ENCODE data around the gene ATP6V1E1. TPM values are rescaled to one million over a fixed set of nuclear protein-coding genes. Genes with fewer than 3 reads are reported as not detected.
"Not testable (repeated sequence)": the region's sequence is repeated elsewhere in the genome, so short reads cannot be mapped to it uniquely, and the experiment has no call there.

The ATP6V1E1 gene
- total RNA-seq, 4 donors from 2014 or later: 88.6 to 132 (median 119) TPM

GRCh38 chr22:17638432-17639246, 10.1 kb upstream of the ATP6V1E1 start, which contains the start of gene BCL2L13:
BCL2L13 (plus strand) TSS chr22:17638757; CDS start chr22:17655712, 16,955 bp downstream.
- WGBS, 2 donors: 0 to 1% methylated on average over 41 to 56 of the region's 70 CpGs
- peak; percentile 94 for DNase-seq
- Histone ChIP-seq H3K9me3 (no peaks in the 10 kb centered on the region), H3K27me3 (no peaks in the 10 kb centered on the region), H3K4me1 (peaks cover 12 to 24% of the 10 kb centered on the region in 2 donors), H3K27ac (peak within 1 kb of the TSS; percentile 92 to 99 (median 94)), H3K36me3 (no peaks in the 10 kb centered on the region), H3K4me3 (replicated peaks in 1 of 3) (peak within 1 kb of the TSS; percentile 56 to 79 (median 79))
- intact Hi-C loops (cut with DNase I): no loop called here
- TF ChIP-seq, protein P1, sequence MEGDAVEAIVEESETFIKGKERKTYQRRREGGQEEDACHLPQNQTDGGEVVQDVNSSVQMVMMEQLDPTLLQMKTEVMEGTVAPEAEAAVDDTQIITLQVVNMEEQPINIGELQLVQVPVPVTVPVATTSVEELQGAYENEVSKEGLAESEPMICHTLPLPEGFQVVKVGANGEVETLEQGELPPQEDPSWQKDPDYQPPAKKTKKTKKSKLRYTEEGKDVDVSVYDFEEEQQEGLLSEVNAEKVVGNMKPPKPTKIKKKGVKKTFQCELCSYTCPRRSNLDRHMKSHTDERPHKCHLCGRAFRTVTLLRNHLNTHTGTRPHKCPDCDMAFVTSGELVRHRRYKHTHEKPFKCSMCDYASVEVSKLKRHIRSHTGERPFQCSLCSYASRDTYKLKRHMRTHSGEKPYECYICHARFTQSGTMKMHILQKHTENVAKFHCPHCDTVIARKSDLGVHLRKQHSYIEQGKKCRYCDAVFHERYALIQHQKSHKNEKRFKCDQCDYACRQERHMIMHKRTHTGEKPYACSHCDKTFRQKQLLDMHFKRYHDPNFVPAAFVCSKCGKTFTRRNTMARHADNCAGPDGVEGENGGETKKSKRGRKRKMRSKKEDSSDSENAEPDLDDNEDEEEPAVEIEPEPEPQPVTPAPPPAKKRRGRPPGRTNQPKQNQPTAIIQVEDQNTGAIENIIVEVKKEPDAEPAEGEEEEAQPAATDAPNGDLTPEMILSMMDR (IDR thresholded peaks at IDR 0.05): peak in 1 of 6 experiments; percentile 4
- TF ChIP-seq POLR2A (IDR thresholded peaks at IDR 0.05): peak; percentile 65 to 98

DNA sequence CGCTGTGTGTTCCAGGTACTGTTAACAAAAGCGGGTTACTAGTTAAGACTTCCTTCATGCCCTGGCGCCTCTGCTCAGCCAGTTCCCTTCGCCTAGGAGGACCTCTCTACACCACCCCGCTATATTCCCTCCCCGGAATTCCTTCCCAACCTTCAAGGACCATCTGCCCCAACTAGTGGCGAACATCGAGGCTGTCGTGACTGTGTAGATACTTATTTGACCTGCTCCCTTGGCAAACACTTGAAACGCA, 9.6 kb upstream of the ATP6V1E1 start:
- no peak for DNase-seq
- TF ChIP-seq, protein P1 (IDR thresholded peaks at IDR 0.05): no peak
- no peak for TF ChIP-seq POLR2A (IDR thresholded peaks at IDR 0.05)
- H3K4me3 ChIP-seq (replicated peaks in 1 of 3): peak overlapping the region; percentile 56 to 79 (median 79)
- H3K4me1 ChIP-seq: peaks cover 12 to 28% of the 10 kb centered on the region in 2 donors
- peak overlapping the region; percentile 92 to 99 (median 94) for H3K27ac ChIP-seq
- 1 to 2% methylated on average over 10 of the region's 10 CpGs for WGBS, 2 donors
- H3K36me3 ChIP-seq: no peaks in the 10 kb centered on the region
- no peaks in the 10 kb centered on the region for H3K9me3 ChIP-seq
- H3K27me3 ChIP-seq: no peaks in the 10 kb centered on the region
- intact Hi-C loops (cut with DNase I): no loop called here

- DNase-seq: no peak
- Histone ChIP-seq H3K4me1 (peaks cover 12 to 31% of the 10 kb centered on the region in 2 donors), H3K4me3 (replicated peaks in 1 of 3) (peak overlapping the region in 2 of 3 donors; percentile 56 to 79), H3K27me3 (no peaks in the 10 kb centered on the region), H3K27ac (peak overlapping the region; percentile 92 to 99 (median 94)), H3K36me3 (no peaks in the 10 kb centered on the region), H3K9me3 (no peaks in the 10 kb centered on the region)
- intact Hi-C loops (cut with DNase I): no loop called here
- WGBS, 2 donors: 51 to 53% methylated on average over 10 of the region's 10 CpGs
- no peak for TF ChIP-seq POLR2A (IDR thresholded peaks at IDR 0.05)
- TF ChIP-seq, protein P1 (IDR thresholded peaks at IDR 0.05): no peak
Observed at GRCh38 chr22:17637490-17638181, 9.1 kb upstream of the ATP6V1E1 start.

GRCh38 chr22:17636850-17637249, 8.3 kb upstream of the ATP6V1E1 start:
- H3K36me3 ChIP-seq; H3K4me3 ChIP-seq (replicated peaks in 1 of 3); H3K9me3 ChIP-seq; DNase-seq; intact Hi-C loops (cut with DNase I); H3K27ac ChIP-seq; H3K27me3 ChIP-seq: not testable (repeated sequence)
- WGBS, 2 donors: 87 to 96% methylated on average over 10 of the region's 10 CpGs
- H3K4me1 ChIP-seq: peaks cover 12 to 31% of the 10 kb centered on the region in 2 donors

- WGBS, 2 donors: 91 to 95% methylated on average over 3 of the region's 3 CpGs
- Histone ChIP-seq H3K27ac (peak overlapping the region in 1 of 3 donors; percentile 63), H3K36me3 (no peaks in the 10 kb centered on the region), H3K9me3 (no peaks in the 10 kb centered on the region), H3K4me1 (peaks cover 8 to 24% of the 10 kb centered on the region in 2 donors), H3K27me3 (no peaks in the 10 kb centered on the region), H3K4me3 (replicated peaks in 1 of 3) (no peak overlapping the region)
- intact Hi-C loops (cut with DNase I): no loop called here
- no peak for DNase-seq
- no peak for TF ChIP-seq POLR2A (IDR thresholded peaks at IDR 0.05)
- TF ChIP-seq, protein P1 (IDR thresholded peaks at IDR 0.05): no peak
Observed at GRCh38 chr22:17634696-17635095, 6.1 kb upstream of the ATP6V1E1 start.

All from thyroid gland (tissue), 4 donors.